Thymus (tissue), 11 donors: Measurements from ENCODE around the gene CBLIF. TPM values are rescaled to one million over a fixed set of nuclear protein-coding genes. Genes with fewer than 3 reads are reported as not detected.

Experiments
- DNase-seq, 9 donors: peaks; one replicate each; pipeline ENCODE4 v3.0.0-alpha.2; 2013; ENCODE audit warnings: low spot score in 9 of 9, low read depth in 6 of 9, missing footprints in 1 of 9
- H3K27ac ChIP-seq, 2 donors: one replicate each; pipeline ENCODE4 v1.5.1; 2013; ENCODE audit warnings: control low read depth in 1 of 2, low read depth in 1 of 2, low read length in 1 of 2, mild to moderate bottlenecking in 1 of 2, moderate library complexity in 1 of 2
- H3K27me3 ChIP-seq, 2 donors: one replicate each; pipeline ENCODE4 v1.5.1; 2013; ENCODE audit warnings: low read length in 1 of 2; ENCODE audit not compliant: control insufficient read depth in 2 of 2, insufficient read depth in 1 of 2
- H3K36me3 ChIP-seq, 2 donors: one replicate each; pipeline ENCODE4 v1.5.1; 2013; ENCODE audit warnings: low read length in 1 of 2, mild to moderate bottlenecking in 1 of 2, moderate library complexity in 1 of 2; ENCODE audit not compliant: control insufficient read depth in 2 of 2, insufficient read depth in 2 of 2
- H3K4me1 ChIP-seq, 2 donors: one replicate each; pipeline ENCODE4 v1.5.1; 2013; ENCODE audit warnings: low read length in 2 of 2; ENCODE audit not compliant: control insufficient read depth in 2 of 2, insufficient read depth in 2 of 2
- H3K4me3 ChIP-seq, 2 donors: one replicate each; pipeline ENCODE4 v1.5.1; 2013; ENCODE audit warnings: low read length in 2 of 2, control low read depth in 1 of 2, mild to moderate bottlenecking in 1 of 2
- H3K9me3 ChIP-seq, 2 donors: one replicate each; pipeline ENCODE4 v1.5.1; 2013; ENCODE audit warnings: low read length in 1 of 2, mild to moderate bottlenecking in 1 of 2; ENCODE audit not compliant: control insufficient read depth in 2 of 2, insufficient read depth in 1 of 2
- WGBS: extraction: QIAGEN DNeasy Blood & Tissue Kit; methylation state at CpG from one replicate; pipeline ENCODE4 v1.1.7; 2013; 5-methylcytosine and 5-hydroxymethylcytosine counted together
- polyA plus RNA-seq: library from polyadenylated mRNA; stranded (reverse); fragments of 200-250 nt; gene quantifications from one replicate; pipeline ENCODE4 v1.2.3, GENCODE V29; 2013
- total RNA-seq: library from RNA; stranded (reverse); fragments of 120-200 nt; gene quantifications from one replicate; pipeline ENCODE4 v1.2.4, GENCODE V29; 2013
- donor health status: healthy.

Gene CBLIF
- total and polyA plus RNA-seq, 2 donors = 0.05 TPM; not detected in 1

DNA sequence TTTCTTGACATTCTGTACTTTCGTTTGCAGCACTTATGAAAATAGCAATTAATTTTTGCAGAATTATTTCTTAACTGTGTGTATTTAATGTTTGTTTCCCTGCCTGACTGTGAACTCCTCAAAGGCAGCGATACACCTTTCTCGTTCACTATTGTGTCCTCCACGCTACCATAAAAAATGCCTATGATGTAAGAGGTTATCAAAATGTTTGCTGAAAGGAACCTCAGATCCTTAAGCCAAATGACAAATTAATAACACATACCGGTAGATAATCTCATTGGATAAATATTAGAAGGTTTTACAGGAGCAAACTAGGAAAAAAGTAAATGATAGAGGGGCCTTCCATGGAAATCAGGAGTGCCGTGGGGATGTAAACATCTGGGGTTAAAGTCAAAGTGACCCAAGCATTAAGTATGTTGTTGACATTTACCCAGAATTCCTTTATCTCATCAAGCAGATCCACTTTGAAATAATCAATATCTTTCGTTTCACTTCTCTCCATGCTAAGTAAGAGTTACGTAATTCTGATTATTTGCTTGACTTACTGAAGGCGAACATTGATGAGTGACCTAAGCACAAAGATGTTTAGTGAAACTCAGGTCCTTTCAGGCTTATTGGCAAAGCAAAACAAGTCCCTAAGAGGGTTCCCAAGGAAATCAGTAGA is 30.7 kb upstream of the CBLIF start:
- DNase-seq = no peak
- H3K27me3 ChIP-seq = no peaks in the 10 kb centered on the region
- no peaks in the 10 kb centered on the region for H3K9me3 ChIP-seq
- H3K4me3 ChIP-seq = no peak overlapping the region
- 97% methylated on average over 9 of the region's 9 CpGs for WGBS
- no peaks in the 10 kb centered on the region for H3K4me1 ChIP-seq
- no peak overlapping the region for H3K27ac ChIP-seq
- H3K36me3 ChIP-seq = no peaks in the 10 kb centered on the region

DNA sequence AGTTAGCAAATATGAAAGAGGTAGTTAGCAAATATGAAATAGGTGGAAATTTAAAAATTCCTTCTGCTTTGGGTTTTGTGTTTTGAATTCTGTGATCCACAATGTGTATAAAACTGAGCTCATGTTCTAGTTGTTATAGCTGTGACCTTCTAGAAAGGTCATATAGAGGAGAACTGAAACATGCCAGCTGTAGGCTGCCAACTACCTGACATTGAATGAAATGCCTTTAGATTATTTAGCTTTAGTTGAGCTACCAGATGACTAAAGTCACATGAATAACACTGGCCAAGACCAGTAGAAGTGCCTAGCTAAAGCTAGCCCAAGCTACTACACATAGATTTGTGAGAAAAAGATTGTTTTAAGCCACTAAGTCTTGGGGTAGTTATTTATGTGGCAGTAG is 26.8 kb upstream of the CBLIF start:
- Histone ChIP-seq H3K27ac (no peak overlapping the region), H3K36me3 (no peaks in the 10 kb centered on the region), H3K4me3 (no peak overlapping the region), H3K4me1 (no peaks in the 10 kb centered on the region), H3K9me3 (no peaks in the 10 kb centered on the region), H3K27me3 (no peaks in the 10 kb centered on the region)
- DNase-seq = no peak

DNA sequence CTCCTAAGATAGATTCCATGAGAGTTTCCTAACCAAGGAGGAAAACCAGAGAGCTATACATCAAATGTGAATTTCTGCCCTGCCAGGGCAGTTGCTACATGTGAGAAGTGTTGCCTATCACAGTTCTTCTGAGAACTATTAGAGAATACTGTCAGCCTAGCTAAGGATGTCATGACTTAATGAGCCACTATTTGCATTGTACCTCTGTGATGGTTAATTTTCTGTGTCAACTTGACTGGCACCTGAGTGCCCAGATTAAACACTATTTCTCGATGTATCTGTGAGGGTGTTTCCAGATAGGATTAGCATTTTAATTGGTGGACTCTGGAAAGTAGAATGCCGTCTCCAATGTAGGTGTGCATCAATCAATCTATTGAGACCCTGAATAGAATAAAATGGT is 22.6 kb upstream of the CBLIF start:
- H3K27me3 ChIP-seq = no peaks in the 10 kb centered on the region

DNA sequence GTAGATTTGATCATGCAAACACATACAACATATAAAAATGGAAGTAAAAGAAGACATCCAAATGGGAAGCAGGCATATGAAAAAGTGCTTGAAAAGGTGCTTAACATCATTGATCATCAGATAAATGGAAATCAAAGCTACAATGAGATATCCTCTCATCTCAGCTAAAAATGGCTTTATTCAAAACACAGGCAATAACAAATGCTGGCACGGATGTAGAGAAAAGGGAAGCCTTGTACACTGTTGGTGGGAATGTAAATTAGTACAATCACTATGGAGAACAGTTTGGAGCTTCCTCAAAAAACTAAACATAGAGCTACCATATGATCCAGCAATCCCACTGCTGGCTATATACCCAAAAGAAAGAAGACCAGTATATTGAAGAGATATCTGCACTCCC is 21.5 kb upstream of the CBLIF start:
- no peak overlapping the region for H3K27ac ChIP-seq
- DNase-seq = no peak
- H3K36me3 ChIP-seq = no peaks in the 10 kb centered on the region
- no peak overlapping the region for H3K4me3 ChIP-seq
- no peaks in the 10 kb centered on the region for H3K9me3 ChIP-seq
- WGBS = 89% methylated on average over 1 of the region's 1 CpG
- no peaks in the 10 kb centered on the region for H3K27me3 ChIP-seq
- H3K4me1 ChIP-seq = no peaks in the 10 kb centered on the region

More for the DNA sequence above, 22.6 kb upstream of the CBLIF start:
- 93% methylated on average over 2 of the region's 2 CpGs for WGBS
- no peak overlapping the region for H3K27ac ChIP-seq
- H3K4me3 ChIP-seq = no peak overlapping the region
- H3K36me3 ChIP-seq = no peaks in the 10 kb centered on the region
- no peaks in the 10 kb centered on the region for H3K9me3 ChIP-seq
- H3K4me1 ChIP-seq = no peaks in the 10 kb centered on the region
- no peak for DNase-seq

DNA sequence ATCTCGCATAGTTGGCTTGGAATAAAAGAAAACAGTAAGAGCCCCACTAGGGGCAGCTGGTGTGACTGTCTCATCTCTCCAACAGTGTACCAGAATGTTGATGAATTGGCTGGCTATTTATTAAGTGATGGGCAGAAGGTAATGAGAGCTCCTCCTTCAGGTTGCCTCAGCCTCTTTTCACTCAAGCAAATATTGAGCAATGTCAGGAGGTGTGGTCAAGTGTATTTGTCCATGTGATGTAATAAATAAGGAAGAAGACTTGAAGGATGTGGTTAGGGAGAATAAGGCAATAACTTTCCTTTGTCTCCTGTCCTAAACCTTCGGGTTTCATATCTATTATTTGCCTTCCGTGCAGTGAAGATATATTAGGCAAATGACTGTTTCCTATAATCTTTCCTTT is 21.1 kb upstream of the CBLIF start, which contains the start of gene TCN1:
Gene TCN1 (minus strand): TSS at position 91 of the 400 bp plus-strand sequence. CDS start 17 bp downstream, at position 74.
- peak in 1 of 9 donors; percentile 4 for DNase-seq
- Histone ChIP-seq H3K9me3 (no peaks in the 10 kb centered on the region), H3K4me3 (no peak within 1 kb of the TSS), H3K36me3 (no peaks in the 10 kb centered on the region), H3K27me3 (no peaks in the 10 kb centered on the region), H3K27ac (no peak within 1 kb of the TSS), H3K4me1 (no peaks in the 10 kb centered on the region)
- WGBS = 67% methylated on average over 3 of the region's 3 CpGs

DNA sequence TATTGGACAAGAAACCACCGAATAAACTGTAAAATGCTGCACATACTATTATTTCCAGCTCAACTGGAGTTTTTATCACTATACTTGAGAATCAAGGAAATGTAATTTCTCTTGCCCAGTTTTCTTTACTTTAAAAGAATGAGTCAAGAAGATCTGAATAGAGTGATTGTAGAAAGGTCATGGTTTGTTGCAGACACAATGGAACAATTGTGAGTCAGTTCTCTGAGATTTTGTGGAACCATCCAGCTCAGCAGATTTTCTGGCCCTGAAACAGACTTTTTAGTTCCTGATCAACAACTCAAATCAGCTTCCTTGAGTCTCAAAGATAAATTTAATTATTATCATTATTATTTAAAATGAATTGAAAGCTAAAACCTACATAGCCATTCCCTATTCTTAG is 19.7 kb upstream of the CBLIF start:
- WGBS = 96% methylated on average over 1 of the region's 1 CpG
- Histone ChIP-seq H3K27me3 (no peaks in the 10 kb centered on the region), H3K4me3 (no peak overlapping the region), H3K4me1 (no peaks in the 10 kb centered on the region), H3K27ac (no peak overlapping the region), H3K9me3 (no peaks in the 10 kb centered on the region), H3K36me3 (no peaks in the 10 kb centered on the region)
- DNase-seq = no peak

DNA sequence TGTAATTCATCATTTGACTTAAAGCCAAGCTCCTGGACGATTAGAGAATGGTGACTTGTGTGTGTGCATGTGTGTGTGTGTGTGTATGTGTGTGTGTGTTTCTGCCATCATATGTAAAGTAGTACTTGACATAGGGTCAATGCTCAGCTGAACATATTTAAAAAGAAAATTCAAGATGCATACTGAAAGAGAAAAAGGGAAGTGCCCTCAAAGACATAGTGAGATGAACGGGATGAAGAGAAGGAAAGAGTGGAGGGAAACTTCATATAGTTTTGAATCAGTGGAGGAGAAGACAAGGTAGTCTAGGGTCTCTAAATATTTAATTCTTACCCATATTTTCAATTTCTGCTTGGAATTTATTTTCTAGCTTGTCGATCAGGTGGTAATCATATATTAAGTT is 17.0 kb upstream of the CBLIF start:
- Histone ChIP-seq H3K36me3 (no peaks in the 10 kb centered on the region), H3K9me3 (no peaks in the 10 kb centered on the region), H3K27me3 (no peaks in the 10 kb centered on the region), H3K4me3 (no peak overlapping the region), H3K27ac (no peak overlapping the region), H3K4me1 (no peaks in the 10 kb centered on the region)
- WGBS = 87% methylated on average over 3 of the region's 3 CpGs
- DNase-seq = no peak

DNA sequence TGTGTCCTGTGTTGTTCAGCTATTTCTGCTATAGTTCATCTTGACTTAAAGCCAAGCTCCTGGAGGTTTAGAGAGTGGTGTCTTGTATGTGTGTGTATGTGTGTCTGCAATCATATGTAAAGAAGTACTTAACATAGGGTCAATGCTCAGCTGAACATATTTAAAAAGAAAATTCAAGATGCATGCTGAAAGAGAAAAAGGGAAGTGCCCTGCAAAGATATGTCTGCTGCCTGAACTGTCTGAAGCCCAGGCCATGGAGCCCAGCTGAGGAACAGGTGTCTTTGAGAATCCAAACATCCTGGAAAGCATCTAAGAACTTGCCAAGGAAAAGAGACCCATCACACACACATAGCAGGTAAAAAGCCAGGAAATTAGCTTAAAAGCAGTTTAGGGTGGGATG is 14.4 kb upstream of the CBLIF start:
- Histone ChIP-seq H3K27me3 (no peaks in the 10 kb centered on the region), H3K4me3 (no peak overlapping the region), H3K36me3 (no peaks in the 10 kb centered on the region), H3K9me3 (no peaks in the 10 kb centered on the region), H3K4me1 (no peaks in the 10 kb centered on the region), H3K27ac (no peak overlapping the region)
- DNase-seq = no peak

DNA sequence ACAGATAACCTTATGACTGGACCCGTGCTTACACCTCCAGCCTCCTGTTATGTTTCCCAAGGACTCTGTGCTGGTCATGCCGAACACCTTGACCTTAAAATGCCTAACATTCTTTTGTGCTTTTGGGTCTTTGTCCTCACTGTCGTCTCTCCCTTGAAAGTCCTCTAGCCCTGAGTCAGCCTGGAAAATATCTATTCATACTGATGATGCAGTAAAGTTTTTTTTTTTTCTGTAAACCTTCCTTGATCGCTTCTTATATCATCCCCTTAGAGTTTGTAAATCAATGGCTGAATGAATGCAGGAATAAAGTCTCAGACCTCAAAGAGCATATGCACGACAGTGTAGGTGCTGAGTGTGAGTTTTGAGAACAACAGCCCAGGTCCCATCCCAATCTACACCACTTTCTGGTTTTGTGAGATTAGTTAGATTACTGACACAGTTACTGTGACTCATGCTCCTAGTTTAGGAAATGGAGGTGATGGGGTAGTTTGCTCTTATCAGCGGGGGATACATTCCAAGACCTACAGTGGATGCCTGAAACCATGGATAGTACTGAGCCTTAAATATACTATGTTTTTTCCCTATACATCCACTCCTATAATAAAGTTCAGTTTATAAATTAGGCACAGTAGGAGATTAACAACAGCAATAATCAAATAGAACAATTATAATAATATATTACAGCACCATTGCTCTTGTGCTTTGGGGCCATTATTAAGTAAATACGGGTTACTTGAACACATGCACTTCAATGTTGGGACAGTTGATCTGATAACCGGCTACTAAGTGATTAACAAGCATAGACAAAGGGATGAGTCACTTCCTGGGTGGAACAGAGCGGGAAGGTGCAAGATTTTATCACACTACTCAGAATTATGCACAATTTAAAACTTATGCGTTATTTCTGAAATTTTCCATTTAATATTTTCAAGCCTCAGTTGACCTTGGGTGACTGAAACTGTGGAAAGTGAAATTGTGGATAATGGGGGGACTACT is 12.4 kb upstream of the CBLIF start:
- no peaks in the 10 kb centered on the region for H3K4me1 ChIP-seq
- no peak overlapping the region for H3K4me3 ChIP-seq
- H3K27ac ChIP-seq = no peak overlapping the region
- 91% methylated on average over 10 of the region's 10 CpGs for WGBS
- H3K9me3 ChIP-seq = no peaks in the 10 kb centered on the region
- no peaks in the 10 kb centered on the region for H3K36me3 ChIP-seq
- no peak for DNase-seq
- no peaks in the 10 kb centered on the region for H3K27me3 ChIP-seq
